GM21390 (cell line): ENCODE measurements around the gene MCTP1.
"Not testable (repeated sequence)": the region's sequence is repeated elsewhere in the genome, so short reads cannot be mapped to it uniquely, and the experiment has no call there.

Experiments
- ATAC-seq: cut with Tn5 transposase; IDR thresholded peaks from one replicate; pipeline ENCODE4 v1.9.1; 2021; ENCODE audit not compliant: unreplicated experiment

MCTP1 gene

DNA sequence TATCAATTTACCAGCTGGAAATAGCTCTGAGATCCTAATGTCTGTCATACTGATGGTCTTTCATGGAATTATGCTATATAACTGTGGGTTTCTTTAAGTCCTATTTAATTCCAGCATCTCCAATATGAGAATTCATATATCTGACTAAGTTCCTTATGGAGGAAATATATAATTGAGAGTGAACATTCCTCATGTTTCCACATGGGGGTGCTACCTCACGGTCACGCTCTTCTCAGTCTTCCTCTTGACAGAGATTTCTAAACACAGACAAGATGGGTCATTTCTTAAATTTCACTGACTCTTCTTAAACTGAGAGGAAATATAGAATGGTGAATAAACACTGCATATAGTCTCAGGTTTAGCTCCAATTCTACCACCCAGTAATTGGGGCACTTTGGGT is 454.4 kb downstream of the MCTP1 start:
- peak; percentile 80 for ATAC-seq

DNA sequence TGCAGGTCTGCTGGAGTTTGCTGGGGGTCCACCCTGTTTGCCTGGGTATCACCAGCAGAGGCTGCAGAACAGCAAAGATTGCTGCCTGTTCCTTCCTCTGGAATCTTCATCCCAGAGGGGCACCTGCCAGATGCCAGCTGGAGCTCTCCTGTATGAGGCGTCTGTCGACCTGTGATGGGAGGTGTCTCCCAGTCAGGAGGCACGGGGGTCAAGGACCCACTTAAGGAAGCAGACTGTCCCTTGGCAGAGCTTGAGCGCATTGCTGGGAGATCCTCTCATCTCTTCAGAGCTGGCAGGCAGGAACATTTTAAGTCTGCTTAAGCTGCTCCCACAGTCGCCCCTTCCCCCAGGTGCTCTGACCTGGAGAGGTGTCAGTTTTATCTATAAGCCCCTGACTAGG is 456.7 kb downstream of the MCTP1 start:
- ATAC-seq, result not testable (repeated sequence)

DNA sequence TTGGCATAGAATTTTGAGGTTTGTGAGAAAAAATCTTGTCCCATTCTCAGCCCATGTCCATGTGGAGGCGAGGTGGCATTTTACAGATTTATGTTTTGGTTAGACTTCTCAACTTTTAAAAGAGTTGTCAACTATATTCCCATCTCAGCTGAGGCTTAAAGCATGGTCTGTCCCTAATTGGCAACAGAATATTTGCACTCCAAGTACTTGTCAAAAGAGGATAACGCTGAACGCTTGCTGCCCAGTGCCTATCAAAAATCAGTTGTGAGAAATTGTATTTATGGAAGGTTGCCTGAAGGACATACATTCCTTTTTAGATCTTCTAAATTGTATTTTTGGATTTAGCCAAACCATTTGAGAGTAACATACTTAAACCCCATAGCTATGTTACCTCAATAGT is 464.4 kb downstream of the MCTP1 start:
- no peak for ATAC-seq

DNA sequence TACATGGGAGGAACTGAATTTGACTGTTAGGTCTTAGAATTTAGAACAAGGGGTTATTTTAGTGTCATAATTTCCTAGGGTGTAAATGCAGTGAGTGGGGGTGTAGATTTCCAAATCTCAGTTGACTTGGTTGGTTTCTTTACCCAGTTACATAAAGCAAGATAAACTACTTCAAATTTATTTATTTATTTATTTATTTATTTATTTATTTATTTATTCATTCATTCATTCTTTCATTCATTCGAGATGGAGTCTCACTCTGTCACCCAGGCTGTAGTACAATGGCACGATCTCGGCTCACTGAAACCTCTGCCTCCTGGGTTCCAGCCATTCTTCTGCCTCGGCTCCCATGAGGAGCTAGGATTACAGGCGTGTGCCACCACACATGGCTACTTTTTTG is 466.0 kb downstream of the MCTP1 start:
- ATAC-seq, result no peak

DNA sequence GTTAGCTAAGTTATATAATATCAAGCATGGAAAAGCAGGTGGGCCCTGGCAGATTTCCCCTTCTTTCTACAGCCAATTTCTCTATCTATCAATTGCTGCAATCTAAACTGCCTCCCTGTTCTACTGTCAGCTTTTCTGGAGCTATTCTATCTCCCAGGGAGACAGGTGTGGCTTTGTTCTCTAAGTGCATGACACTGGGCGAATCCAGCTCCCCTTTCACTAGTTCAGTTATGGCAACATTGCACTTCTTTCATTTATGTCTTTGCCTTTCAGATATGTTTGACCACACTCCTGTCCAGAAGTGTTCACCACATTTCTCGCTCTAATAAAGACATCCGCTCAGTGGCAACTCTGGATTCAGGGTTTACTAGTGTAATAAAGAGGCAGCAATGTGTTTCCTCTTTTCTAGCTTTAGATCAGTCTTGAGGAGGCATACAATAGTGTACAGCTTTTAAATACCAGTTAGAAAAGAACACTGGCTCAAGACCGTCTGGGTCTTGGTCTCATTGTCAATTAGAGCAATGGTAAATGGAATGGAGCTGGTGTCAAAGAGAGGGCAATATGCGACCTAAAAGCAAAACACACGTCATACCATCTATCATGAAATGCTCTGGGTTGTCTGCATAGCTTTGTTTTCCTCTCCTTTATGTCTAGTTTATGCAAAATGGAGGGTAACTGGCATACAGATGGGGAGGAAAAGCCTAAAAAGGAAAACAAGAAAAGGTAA is 469.4 kb downstream of the MCTP1 start:
- ATAC-seq, result no peak

DNA sequence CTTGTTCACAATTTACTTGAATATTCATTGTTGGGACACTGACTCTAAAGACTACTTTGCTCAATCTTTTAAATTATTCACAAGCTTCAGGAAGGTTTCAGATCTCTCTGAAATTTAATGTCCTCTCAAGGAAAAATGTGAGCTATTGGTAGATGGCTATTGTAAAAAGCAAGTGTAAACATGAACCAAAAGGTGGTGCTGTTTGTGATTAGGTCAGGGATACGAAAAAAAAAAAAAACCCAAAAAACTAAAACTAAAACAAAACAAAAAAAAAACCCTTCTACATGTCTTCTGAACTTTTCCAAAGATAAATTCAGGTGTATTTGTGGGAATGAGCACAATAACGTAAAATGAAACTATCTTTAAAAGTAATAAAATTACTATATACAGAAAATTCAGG is 472.7 kb downstream of the MCTP1 start:
- ATAC-seq, result no peak

DNA sequence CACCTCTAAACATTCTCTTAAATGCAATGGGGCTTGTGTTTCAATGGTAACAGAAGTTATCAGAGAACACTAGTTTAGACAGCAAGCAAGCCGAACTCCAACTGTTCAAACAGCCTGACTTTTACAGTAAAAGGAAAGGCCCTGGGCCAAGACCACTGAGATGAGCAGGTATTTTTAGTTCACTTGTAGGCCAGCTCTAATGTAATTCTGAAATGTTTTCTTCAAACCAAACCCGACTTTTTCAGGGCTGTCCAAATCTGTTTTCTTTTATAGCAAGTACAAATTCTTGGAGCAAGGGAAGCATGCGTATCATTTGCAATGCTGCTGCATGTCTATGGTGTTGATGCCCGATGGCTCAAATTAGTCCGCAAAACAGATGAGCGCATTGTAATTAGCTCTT is 473.6 kb downstream of the MCTP1 start:
- no peak for ATAC-seq

DNA sequence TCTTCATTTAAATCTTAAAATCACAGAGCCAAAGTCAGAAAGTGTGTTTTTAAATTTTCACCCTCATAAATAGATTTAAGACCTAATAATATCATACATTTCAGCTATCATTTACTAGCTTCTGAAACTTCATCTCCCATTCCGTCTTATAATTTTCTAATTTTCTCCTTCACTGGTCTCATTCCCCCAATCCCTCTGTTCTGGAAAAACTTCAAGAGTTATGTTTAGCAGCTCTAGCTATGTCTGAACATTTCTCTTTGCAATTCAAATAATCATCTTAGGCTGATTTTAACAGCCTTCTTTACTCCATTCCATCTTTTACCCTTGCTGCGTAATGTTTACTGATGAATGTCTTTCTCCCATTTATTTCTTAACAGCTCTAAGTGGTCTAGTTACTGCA is 474.0 kb downstream of the MCTP1 start:
- no peak for ATAC-seq

DNA sequence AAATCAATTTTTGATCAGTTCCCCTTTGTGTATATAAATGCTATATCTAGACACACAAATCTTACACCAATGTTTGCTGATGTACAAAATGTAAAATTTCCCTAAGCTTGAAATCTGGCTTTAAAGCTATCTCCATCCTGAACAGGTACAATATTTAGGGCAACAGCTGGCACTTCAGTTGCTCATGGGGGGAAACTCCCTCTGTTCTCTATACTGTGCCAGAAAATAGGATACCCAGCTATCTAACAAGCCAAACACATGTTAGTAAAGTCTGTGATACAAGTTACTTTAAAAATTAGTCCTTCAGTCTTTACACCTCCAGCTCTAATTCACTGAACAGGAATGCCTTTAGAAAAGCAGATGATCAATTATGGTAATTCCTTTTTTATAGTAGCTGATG is 474.6 kb downstream of the MCTP1 start:
- ATAC-seq, result no peak

DNA sequence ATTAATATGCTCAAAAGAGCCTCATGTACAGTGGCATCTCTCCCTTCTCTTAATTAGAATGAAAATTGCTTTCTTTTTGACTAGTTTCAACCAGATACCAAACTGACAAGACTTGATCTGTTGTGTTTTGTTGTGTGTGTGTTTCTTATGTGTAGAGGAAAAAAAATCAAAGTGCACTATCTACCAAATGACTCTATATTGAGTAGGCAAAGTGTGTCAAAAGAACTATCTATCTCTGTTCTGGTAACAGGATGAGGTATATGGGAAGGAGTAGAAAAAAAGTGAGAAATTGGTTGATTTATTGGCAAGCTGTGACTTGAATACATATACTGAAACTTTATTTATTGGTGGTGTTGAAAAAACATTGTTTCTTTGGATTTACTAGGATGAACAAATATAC is 476.4 kb downstream of the MCTP1 start:
- ATAC-seq, result no peak

DNA sequence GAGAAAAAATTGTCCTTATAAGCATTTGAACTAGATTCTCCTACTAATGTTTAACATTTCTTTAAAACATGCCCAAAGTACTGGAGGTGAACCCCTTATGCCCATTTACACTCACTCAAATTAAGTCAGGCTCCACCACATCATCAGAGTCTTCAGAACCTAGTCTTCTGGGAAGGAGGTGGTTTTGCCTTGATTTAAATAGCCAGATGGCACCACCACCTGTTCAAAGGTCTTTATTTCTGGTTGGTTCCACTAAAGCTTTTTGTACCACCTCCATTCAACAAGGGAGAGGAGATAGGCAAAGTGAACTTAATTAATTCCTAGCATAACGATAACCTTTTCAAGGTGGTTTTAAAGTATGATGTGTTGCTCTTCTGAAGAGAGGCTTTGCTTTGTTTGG is 476.9 kb downstream of the MCTP1 start:
- no peak for ATAC-seq

DNA sequence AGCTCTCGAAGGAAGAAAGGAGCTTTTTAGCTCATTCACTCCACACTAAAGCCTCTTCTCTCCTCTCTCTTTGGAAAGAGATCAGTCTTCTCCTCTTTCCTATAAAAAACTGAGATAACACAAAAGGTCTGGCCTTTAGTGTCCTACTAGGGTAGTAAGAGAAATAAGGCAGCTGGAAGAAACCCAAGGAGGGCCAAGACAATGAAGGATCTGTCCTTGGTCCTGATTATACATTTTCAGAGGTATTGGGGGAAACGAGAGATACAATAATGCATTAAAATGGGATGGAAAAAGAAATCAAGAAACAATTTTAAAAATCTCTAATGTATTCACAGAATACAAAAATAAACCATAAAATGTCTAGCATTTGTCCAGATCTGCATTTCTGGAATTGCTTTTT is 482.4 kb downstream of the MCTP1 start:
- no peak for ATAC-seq

DNA sequence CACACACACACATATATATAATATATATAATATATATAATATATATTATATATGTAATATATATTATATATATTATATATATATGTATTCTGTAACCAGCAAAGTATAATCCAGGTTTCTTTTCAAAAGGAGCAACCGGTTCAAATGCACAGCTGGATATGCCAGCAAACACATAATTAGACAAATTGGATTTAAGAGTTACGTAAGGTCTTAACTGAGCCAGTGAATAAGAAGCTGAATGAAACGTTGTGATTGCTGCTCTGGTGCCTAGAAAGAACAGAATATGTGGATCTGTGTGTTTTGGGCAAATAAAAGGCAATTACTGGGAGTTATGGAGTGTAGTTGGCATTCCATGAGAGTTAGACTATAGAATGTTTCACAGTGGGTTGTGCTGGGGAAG is 488.3 kb downstream of the MCTP1 start:
- no peak for ATAC-seq

DNA sequence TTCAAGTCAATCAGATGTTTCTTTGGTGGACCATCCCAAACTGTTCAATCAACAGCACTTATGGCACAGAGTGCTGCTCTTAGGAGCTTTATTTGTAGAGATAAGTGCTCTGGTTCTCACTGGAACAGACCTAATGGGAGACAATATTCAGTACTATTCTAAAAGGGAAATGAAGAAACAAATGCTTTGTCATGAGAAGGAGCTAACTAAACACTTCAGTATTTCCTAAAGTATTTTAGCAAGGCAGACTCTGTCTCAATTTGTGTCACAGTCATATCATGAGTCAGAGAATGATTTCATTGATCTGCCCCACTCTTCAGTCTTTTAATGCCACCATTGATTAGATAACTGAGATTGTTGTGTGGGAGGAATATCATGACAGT is 491.1 kb downstream of the MCTP1 start:
- ATAC-seq, result peak; percentile 37

DNA sequence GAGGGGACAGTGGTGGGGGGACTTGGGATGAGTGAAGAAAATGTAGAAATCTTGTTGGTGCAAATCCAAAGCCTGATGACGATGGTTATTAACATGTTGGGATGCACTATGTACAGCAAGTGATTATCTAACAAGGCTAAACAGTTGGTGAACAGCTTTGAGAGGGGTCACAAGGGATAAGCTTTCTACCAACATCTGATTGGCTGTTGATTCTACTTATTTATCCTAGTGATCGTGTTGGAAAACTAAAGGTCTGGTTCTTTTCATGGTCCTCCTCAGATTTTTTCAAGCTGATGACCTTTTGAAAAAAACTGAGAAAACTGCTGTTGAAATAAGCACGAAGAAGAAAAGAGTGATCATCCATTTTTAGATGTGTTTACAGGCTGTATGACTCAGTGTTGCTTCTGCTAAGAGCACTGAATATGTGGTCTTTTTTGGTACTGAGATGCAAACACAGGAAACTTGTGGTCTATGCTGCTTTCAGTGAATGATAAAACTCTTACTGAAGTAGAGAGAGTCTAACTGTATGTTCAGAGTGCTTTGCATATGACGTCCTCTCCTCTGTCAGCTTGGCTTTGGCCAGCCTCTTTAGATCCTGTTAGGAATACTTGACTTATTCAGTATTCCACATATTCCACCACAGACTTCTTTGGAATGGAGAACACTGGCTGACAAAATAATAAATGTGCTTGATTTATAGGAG is 491.6 kb downstream of the MCTP1 start:
- peak; percentile 99 for ATAC-seq

DNA sequence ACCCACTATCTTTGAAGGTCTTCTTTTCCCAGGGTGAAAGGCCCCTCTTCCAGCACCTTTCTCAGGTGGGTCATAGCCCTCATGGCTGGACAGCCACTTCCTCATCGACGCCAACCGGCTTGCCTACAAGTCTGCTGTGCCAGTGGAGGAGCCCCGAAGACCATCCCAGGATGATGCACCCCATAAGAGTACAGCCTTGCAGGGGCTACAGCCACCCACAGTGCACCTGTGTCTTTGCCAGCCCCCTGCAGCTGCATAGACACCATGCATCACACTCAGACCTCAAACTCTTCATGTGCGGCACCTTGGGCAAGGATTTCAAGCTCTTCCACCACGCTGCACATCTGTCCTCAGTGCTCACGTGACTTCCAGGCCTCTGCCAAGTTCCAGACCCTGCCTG is 493.1 kb downstream of the MCTP1 start:
- ATAC-seq, result no peak

DNA sequence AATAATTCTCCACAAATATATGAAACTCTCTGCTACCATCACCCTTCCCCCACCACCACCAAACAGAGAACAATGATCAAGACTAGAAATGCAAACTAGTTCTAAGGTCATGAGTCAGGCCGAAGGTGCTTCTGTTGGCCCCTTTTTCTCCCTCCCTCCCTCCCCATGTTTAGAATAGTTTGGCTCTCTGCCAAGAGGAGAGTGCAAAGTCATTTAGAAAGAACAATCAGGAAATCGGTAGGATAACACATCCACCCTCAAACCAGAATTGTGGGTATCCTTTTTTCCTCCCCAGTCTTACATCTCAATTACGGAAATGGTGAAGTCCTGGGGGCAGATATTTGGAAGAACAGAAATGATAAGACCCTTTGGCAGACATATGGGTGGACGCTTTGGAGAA is 496.4 kb downstream of the MCTP1 start:
- ATAC-seq, result no peak

DNA sequence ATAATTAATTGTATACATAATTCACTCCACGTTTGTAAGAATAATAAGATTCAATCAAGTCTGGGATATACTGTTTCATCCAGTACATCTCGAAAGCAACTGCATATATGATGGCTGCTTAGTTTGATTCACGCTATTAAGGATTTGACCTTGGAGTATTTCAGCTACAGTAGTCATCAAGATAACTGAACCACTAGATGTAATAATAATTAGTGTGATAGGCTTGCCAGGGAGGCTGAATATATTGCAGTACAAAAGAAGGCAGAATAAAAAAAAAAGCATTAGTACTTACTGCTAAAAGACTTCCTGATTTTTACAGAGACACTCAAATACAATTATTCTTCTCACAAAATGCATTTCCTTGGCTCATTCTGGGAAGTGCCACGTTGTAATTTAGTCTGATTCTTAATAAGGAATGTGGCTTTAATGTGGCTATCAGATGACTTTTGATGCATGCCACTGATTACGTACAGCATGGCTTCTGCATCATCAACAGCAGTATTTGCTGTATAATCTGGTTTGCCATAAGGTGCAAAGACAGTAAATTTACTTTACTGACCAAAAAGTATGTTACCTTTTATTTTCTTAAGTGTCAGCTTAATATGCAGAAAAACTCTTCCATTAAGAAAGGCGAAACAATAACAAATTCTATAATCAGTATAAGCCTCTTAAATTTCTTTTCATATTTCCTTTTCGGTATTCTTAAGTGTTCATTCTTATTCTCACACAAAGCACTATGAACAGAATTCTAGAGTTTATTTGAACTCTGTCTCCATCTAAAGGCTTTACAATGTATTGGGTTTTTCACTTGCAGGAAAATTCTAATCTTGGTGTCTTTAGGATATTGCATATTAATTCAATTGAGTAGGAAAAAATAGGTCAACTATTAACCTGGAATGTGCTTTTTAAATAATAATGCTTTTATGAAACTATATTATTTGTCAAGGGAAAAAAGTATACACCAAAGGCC is 500.1 kb downstream of the MCTP1 start:
- no peak for ATAC-seq

DNA sequence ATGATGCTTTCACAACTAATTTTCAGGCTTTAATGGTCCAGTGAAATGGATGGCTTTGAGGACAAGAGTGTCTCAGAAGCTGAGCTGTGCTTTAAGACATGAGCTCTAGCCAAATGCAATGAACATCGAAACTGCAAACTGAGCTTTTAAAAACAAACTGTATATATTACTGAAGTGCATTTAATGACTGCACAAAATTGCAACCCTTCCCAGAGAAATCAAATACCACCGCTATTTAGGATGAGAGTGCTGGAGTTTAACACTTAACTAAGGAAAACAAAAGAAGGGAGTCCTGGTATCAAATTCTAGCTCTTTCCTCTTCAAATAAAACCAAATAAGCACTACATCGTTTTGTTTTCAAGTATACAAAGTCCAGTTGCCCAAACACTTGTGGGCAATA is 502.5 kb downstream of the MCTP1 start:
- no peak for ATAC-seq

DNA sequence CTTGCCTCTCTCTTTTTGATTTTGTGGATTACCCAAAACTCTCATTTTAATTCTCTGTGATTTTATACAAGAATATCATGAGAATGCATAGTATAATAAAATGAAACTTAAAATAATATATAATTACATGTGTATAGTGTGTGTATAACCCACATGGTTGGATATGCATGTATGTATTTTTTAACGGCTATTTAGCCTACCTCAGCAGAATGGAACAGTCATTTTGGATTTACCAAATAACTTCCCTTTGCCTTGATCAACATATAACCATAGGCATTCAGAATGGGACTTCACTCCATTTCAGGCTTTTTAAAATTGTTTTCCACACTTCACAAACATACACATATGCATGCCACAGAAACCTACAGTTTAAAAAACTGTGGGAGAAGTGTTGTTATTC is 505.2 kb downstream of the MCTP1 start:
- ATAC-seq, result no peak

DNA sequence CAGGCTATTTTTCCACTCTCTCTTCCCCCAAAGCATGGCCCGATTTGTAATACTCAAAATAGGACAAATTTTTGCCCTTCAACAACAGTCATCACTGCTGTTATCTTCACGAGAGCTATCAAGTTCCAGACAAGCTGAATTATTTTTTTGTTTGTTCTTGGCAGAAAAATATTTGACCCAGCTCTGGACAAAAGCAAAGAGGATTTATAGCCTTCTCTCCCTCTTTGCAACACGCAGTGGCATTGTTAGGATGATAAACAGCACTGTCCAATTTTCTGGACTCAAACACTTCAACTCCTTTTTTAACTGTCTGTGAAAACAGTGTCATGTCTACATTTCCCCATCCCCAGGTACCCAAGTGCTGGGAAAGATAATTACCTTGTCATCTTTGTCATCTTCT is 506.2 kb downstream of the MCTP1 start:
- no peak for ATAC-seq

DNA sequence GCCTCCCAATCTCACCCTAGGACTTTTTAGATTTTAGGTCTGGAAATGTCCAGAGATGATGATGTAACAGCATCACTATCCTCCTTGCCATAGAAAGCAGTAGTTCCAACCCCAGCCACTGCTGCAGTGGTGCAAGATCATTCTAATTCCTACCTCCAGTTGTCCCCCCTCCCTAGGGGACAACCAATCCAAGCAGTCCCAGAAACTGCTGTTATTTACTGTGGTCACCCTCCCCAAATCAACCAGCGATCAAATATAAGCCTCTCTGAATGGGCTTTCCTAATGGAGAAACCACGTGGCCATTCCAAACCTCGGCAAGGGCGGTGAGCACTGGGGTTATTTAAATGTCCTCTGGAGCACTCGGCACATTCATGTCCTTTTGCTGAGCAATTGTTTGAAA is 506.6 kb downstream of the MCTP1 start:
- ATAC-seq, result no peak
